GM21528 (cell line): Measurements from ENCODE around the gene ZNF532.
"Not testable (repeated sequence)": the region's sequence is repeated elsewhere in the genome, so short reads cannot be mapped to it uniquely, and the experiment has no call there.

ENCODE experiments used
- ATAC-seq: cut with Tn5 transposase; IDR thresholded peaks from one replicate; pipeline ENCODE4 v1.9.1; 2021; ENCODE audit warnings: mild to moderate bottlenecking, moderate library complexity; ENCODE audit not compliant: unreplicated experiment, low FRiP score

The ZNF532 gene, protein sequence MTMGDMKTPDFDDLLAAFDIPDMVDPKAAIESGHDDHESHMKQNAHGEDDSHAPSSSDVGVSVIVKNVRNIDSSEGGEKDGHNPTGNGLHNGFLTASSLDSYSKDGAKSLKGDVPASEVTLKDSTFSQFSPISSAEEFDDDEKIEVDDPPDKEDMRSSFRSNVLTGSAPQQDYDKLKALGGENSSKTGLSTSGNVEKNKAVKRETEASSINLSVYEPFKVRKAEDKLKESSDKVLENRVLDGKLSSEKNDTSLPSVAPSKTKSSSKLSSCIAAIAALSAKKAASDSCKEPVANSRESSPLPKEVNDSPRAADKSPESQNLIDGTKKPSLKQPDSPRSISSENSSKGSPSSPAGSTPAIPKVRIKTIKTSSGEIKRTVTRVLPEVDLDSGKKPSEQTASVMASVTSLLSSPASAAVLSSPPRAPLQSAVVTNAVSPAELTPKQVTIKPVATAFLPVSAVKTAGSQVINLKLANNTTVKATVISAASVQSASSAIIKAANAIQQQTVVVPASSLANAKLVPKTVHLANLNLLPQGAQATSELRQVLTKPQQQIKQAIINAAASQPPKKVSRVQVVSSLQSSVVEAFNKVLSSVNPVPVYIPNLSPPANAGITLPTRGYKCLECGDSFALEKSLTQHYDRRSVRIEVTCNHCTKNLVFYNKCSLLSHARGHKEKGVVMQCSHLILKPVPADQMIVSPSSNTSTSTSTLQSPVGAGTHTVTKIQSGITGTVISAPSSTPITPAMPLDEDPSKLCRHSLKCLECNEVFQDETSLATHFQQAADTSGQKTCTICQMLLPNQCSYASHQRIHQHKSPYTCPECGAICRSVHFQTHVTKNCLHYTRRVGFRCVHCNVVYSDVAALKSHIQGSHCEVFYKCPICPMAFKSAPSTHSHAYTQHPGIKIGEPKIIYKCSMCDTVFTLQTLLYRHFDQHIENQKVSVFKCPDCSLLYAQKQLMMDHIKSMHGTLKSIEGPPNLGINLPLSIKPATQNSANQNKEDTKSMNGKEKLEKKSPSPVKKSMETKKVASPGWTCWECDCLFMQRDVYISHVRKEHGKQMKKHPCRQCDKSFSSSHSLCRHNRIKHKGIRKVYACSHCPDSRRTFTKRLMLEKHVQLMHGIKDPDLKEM (N-terminal part only)

DNA sequence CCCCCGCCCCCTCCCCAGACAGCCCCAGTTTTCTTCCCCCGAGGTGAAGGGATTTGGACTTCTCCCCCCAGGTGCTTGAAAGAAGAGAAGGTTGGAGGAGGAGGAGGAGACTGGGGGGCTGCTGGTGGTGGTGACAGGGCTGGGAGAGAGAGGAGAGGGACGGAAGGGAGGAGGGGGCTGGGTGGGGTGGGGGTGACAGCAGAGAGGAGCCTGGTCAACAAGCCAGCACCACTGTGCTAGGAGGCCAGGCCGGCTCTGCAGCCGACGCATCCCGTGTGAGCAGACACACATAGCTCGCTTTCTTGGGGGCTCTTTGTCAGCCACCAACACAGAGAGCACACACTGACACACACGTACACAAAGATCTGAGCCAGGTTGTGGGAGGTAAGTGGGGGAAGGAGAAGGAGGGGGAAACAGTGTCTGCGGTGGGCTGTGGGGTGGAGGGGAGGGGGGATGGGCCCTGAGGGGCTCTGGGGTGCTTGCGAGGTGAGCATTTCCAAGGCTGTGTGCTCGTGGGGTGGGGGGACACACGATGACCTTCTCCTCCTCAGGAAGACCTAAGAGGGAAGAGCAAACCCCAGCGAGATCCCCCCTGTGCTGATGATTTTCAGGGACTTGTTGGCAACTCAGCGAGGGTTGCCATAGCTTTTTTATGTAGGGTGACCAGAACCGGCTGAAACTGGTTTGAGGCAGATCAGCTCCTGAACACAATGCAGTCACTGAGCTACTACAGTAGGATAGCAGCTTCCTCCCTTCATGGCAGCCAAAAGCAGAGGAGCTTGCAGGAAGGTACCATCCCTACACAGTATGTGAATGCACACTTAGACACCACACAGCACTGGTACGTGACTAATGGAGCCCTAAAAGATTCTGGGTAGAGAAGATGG is at the start of gene ZNF532:
Gene ZNF532, plus strand, starts transcription at position 732 of the 887 bp plus-strand sequence. CDS start 53,411 bp downstream, outside the sequence.
- ATAC-seq = no peak

DNA sequence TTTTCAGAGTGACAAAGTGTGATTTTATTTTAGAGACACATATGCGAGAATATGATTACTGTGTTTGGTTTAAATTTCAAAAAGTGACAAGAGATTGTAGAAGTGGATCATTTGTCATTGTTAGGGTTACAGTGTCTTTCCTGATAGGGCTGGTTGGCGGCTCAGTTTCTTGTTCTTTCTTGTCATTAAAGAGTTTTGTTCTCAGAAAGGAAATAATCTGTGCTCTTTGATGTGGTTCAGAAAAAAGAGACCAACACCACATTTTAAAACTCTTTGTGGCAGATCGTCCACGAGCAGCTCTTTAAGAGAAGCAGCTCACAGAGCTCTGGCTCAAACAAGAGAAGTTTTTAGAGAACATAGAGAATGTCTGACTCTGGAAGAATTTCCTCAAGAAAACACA is 45.6 kb upstream of the ZNF532 start:
- ATAC-seq = no peak

DNA sequence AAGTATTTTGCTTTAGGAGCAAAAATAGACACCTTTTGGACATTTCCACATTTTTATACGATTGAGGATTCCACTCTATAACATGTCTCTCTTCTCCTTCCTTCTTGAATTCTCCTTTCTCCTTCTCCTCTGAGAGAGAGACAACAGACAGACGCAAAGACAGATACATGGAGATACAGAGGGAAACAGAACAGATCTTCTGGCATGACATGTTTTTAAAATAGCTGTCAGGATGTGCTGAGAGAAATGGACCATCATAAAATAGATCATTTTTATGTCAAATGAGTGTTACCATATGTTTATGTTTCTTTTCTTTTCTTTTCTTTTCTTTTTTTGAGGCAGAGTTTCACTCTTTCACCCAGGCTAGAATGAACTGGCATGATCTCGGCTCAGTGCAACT is 44.4 kb upstream of the ZNF532 start:
- no peak for ATAC-seq

DNA sequence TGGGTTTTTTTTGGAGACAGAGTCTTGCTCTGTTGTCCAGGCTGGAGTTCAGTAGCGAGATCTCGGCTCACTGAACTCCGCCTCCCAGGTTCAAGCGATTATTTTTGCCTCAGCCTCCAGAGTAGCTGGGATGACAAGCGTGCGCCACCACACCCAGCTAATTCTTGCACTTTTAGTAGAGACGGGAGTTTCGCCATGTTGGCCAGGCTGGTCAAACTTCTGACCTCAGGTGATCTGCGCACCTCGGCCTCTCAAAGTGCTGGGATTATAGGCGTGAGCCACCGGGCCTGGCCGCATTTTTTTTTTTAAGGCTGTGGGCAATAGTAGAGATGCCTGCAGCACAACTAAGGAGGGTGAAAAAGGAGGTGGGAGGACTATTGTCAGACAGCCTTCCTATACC is 41.7 kb upstream of the ZNF532 start:
- ATAC-seq = no peak

DNA sequence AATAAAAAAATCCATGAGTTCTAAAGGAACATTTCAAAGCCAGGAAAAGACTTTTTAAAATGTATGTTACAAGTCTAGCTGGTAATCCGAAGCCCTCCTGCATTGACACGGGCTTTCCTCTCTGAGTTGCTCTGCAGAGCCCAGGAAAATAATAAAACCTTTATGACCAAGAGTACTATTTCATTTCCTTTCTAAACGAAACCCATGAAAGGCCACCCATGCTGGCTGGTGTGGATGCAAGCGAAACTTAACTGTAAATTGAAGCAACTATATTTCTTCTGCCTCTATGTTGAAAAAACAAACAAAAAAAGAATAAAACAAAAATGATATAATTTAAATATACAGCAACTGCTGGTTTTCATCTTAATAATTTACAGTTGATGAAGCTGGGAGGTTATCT is 41.3 kb upstream of the ZNF532 start:
- ATAC-seq = no peak

DNA sequence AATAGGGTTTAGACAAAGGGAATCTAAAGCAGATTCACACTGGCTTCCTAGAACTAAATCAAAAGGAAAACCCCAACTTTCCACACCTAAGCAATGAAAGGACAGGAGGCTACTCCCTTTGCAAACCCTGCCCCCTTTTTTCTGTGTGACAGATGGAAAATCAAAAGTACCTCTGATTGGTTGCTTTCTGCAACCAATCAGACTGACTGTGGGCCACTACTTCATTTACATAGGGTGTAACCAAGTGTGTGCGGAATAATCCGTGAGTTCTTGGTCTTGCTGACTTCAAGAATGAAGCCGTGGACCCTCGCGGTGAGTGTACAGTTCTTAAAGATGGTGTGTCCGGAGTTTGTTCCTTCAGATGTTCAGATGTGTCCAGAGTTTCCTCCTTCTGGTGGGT is 37.8 kb upstream of the ZNF532 start:
- ATAC-seq = not testable (repeated sequence)

DNA sequence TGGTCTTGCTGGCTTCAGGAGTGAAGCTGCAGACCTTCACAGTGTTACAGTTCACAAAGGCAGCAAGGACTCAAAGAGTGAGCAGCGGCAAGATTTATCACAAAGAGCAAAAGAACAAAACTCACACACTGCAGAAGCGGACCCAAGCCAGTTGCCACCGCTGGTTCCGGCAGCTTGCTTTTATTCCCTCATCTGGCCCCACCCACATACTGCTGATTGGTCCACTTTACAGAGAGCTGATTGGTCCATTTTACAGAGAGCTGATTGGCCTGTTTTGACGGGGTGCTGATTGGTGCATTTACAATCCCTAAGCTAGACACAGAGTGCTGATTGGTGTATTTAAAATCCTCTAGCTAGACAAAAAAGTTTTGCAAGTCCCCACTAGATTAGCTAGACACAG is 37.2 kb upstream of the ZNF532 start:
- ATAC-seq = no peak

DNA sequence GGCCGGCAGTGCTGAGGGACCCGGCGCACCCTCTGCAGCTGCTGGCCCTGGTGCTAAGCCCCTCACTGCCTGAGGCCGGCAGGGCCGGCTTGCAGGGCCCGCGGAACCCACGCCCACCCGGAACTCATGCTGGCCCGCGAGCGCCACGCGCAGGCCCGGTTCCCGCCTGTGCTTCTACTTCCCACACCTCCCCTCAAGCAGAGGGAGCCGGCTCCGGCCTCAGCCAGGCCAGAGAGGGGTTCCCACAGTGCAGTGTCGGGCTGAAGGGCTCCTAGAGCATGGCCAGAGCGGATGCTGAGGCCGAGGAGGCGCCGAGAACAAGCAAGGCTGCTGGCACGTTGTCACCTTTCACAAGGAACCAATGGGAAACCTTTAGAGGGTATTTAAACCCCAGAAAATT is 36.8 kb upstream of the ZNF532 start:
- no peak for ATAC-seq

DNA sequence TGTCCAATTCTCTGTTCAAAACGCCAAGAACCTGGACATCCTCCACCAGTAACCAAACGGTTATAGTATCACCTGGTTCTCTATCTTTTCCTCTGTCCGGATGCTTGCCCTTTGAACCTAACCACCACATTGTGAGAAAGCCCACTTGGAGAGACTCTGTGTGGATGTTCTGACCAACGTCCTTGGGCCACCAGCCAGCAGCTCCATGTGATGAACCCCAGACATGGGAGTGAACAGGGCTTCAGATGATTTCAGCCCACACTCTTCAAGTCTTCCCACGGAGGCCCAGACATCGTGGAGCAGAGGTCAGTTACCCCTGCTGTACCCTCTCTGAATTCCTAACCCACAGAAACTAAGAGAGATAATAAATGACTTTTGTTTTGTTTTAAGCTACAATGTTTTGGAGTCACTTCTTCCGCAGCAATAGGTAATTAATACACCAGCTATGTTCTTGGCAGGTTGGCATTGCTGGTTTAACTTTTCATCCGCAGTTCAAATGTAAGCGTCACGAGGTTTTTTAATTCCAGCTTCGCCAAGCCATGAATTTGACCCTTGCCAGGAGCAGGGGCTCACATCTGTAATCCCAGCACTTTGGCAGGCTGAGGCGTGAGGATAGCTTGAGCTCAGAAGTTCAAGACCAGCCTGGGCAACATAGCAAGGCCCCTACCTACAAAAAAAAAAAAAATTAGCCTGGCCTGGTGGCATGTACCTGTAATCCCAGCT is 36.1 kb upstream of the ZNF532 start:
- no peak for ATAC-seq

DNA sequence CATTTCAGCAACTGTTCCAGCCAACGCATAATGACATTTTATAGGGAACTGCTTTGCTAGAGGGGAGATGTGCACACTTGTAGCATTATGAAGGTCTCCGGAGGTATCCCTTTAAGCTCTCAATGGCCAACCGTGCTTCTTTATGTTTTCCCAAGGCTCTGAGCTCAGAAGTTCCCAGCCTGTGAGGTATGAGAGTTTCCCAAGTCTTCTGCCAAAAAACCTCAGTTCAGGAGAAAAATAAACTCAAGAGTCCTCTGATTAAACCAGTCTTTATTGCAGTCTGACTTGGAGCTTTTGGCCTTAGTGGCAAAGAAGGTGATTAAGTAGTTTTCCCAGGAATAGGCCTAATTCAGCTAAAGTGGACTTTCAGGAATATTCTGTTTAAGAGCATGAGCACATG is 35.4 kb upstream of the ZNF532 start:
- ATAC-seq = no peak

DNA sequence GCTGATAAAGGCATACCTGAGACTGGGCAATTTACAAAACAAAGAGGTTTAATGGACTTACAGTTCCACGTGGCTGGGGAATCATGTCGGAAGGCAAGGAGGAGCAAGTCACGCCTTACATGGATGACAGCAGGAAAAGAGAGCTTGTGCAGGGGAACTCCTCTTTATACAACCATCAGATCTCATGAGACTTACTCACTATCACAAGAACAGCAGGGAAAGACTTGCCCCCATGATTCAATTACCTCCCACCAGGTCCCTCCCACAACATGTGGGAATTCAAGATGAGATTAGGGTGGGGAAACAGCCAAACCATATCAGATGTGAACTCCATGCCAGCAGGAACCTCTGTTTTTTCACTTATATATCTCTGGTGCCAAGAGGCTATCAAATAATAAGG is 34.8 kb upstream of the ZNF532 start:
- ATAC-seq = not testable (repeated sequence)

DNA sequence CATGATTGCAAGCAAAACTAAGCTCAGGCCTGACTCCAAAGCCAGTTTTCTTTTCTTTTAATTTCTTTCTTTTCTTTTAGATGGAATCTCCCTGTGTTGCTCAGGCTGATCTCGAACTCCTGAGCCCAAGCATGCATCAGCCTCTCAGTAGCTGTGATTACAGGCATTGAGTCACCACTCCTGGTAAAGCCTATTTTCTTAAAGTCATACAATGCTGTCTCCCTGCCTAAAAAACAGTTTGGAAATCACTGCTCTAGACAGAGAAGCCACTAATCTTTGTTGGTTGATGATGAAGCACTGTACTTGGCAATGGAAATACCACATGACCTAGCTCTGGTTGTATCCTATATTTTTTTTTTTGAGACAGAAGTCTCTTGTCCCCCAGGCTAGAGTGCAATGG is 33.1 kb upstream of the ZNF532 start:
- ATAC-seq = no peak

DNA sequence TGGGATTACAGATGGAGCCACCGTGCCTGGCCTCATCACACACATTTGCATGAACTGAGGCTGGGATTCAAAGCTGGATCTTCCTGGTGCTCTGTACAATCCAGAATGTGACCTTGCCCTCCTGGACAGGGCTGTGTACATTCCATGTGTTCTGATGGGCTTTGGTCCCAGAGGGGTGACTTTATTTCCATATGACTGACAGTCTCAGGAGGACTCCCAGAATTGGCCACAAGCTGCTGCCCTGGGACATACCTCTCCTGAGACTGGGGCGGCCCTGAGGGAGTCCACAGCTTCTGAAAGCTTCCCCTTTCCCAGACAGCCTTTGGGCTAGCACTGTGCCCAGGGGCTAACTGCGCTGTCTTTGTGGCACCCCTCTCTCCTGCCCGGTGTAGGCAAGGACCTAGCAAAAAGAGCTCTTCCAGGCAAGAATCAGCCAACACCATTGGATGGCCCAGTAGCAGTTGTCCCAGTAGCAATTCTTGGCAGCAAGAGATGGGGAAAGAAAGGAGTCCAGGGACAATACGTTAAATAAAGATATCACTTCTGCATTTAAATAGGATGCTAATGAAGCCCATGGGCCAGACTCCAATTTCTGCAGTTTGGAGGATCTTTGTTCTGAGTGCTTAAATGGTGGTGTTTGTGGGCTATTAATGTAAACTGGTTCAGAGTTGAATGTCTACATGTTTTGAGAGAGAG is 26.4 kb upstream of the ZNF532 start:
- no peak for ATAC-seq

DNA sequence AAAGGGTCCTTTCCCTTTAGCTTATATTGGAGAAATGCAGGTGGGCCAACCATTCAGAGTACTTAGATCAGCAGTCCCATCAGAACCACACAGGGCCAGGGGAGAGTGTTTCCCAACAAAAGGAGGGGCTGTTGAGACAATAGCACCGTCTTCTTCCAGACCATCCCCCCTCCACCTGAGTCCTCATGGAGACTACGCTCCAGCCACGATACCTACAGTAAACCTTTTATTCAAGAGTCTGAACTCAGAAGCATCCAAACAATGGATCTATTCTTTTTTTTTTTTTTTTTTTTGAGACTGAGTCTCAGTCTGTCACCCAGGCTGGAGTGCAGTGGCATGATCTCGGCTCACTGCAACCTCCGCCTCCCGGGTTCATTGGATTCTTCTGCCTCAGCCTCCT is 25.7 kb upstream of the ZNF532 start:
- ATAC-seq = no peak

DNA sequence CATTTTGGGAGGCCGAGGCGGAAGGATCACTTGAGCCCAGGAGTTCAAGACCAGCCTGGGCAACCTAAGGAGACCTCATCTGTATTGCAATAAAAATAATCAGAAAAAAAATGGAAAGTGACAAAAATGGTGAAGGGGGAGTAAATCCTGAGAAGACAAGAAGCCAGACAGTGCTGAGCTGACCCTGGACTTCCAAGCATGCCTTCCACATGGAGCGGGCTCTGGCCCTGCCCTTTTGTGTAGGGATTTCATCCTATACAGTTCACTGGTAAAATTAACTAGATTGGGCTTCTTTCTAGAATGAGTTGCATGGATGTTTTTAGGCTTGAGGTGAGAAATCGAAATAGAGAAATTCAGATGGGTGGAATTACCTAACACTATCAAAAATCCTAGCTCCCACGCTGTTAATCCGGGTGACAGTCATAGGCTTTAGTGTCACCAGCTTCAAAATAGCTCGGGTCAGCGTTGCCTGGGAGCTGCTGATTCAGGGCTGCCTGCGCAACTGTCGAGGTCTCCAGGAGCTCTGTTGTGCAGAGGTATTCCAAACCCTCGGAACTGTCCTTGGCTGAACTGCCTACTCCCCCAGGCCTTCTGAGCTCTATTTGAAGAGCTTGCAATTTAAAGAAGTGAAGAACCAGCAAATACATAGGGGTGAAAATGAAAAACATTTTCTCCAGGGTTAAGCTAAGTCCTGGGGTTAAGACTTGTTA is 21.5 kb upstream of the ZNF532 start:
- ATAC-seq = no peak

DNA sequence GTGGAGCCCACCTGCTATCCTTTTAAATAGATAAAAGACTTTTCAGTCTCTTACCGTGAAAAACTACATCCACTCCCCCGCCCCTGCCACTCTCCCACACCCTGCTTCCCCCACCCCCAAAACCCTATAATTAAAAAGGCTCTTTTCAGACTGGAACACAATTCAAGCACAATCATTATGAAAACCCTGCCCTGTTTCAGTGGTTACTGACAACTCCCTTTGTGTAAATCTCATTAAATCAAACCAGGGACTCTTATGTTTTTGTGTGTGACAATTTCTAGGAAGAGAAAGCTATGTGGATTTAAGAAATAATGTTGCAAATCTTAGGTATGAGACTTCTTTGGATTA is 21.0 kb upstream of the ZNF532 start:
- ATAC-seq = no peak

DNA sequence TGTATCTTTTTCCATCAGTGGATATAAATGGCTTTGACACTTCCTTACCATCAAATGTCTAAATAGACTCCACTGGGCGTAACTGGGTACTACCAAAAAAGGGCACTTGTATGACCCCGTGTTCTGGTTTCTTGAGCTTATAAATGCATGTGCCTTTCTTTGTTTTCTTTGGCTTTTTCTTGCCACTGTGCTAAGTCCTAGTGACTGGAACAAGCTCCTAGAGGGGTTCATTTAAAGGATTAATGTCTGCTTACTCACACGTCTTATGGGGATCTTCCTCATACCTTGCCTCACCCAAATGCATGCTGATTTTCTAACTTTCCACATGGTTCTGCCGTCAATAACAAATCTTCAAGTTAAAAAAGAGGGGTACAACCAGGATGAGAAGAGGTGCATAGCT is 19.8 kb upstream of the ZNF532 start:
- ATAC-seq = no peak

DNA sequence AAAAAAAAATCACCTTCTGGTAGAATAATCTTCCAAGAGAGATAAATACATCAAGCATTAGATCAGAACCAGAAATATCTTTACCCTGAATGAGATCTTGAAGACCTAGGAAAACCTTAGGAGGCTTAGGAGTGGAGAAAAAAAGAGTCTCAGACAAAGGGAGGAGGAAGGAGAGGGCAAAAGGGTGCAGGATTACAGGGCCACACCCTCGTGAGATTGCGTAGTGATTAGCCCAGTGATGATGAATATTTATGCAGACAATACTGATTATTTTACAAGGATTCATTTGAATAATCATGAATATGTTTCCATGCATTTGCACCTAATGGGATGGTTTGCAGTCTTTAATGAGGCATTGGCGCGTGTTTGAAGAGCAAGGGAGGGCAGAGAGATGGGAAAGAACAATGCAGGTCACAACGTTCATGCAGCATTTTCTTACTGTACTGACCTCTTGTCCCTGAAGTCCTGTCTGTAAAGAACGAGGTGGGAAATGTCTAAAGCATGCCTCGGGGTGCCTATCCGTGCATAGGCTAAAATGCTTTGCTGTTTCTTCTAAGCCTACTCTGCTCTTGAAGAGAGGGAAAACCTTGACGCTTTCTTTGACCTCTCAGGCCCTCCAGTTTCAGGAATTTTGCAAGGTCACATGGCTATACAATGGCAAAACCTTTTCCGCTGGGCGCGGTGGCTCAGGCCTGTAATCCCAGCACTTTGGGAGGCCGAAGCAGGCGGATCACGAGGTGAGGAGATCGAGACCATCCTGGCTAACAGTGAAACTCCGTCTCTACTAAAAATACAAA is 18.6 kb upstream of the ZNF532 start:
- no peak for ATAC-seq
